PC-9 (cell line): ENCODE data around the gene HSD11B1.

Experiments
- EZH2 ChIP-seq: fragments of 200-600 bp; sonication (generic); IDR thresholded peaks from 2 replicates; pipeline ENCODE4 v1.8.0; 2017; ENCODE audit warnings: antibody characterized with exemption, low read depth
- TF ChIP-seq, protein P1 (sequence below): fragments of 200-600 bp; sonication (generic); conservative IDR thresholded peaks from 2 replicates; pipeline ENCODE4 v1.6.1; 2017; ENCODE audit warnings: mixed run types, antibody characterized with exemption, mild to moderate bottlenecking, moderate library complexity

DNA sequence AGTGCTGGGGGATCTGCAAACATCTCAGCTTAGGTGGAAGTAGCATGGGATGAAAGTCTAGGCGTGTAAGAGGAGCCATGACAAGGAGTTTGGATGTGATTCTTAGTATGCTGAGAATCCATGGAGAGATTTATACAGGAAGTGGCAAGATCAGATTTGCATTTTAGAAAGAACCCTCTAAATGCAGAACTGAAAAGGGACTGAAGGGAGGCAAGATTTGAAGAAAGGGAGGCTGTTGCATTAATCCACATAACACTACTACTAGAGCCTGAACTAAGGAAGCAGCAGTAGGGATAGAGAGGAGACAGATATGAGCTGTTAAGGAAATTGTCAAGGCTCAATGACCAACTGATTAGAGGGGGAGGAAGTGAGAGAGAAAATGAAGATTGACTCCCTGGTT lies 69.9 kb downstream of the HSD11B1 start:
- TF ChIP-seq, protein P1, sequence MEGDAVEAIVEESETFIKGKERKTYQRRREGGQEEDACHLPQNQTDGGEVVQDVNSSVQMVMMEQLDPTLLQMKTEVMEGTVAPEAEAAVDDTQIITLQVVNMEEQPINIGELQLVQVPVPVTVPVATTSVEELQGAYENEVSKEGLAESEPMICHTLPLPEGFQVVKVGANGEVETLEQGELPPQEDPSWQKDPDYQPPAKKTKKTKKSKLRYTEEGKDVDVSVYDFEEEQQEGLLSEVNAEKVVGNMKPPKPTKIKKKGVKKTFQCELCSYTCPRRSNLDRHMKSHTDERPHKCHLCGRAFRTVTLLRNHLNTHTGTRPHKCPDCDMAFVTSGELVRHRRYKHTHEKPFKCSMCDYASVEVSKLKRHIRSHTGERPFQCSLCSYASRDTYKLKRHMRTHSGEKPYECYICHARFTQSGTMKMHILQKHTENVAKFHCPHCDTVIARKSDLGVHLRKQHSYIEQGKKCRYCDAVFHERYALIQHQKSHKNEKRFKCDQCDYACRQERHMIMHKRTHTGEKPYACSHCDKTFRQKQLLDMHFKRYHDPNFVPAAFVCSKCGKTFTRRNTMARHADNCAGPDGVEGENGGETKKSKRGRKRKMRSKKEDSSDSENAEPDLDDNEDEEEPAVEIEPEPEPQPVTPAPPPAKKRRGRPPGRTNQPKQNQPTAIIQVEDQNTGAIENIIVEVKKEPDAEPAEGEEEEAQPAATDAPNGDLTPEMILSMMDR, result no peak
- TF ChIP-seq EZH2, result no peak
